ENCODE measurements around the gene SERPINI1. TPM values are rescaled to one million over a fixed set of nuclear protein-coding genes. Genes with fewer than 3 reads are reported as not detected.

Gene SERPINI1
- total RNA-seq, 1 experiment from 2014 or later = 6.4 TPM

DNA sequence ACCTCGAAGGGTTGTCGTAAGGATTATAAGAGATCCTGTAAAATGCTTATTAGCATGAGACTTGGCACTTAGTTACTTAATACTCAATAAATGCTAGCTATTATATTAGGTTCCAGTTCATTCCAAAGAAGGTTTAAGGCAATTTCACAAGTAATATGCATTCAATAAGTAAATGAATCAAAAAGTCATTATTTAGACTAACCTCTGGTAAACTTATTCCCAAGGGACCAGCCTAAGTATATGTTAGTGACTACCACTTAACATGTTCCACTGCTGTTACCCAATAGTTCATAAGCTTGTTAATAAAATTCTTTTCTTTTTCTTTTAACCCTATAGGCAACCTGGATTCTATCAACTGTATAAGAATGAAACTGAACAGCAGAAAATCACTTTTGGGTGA is 5.9 kb upstream of the SERPINI1 start:
- Mint-ChIP-seq H3K27me3 (ENCODE audit: low read depth) (no peaks in the 10 kb centered on the region), H3K27ac (no peak overlapping the region; the same call in 1 of the 2 replicates), H3K9me3 (no peaks in the 10 kb centered on the region), H3K36me3 (no peaks in the 10 kb centered on the region), H3K4me3 (no peak overlapping the region), H3K4me1 (peaks cover 71% of the 10 kb centered on the region)
- no peak for TF ChIP-seq ZNF396 (CRISPR knock-in tag; IDR thresholded peaks at IDR 0.05; ENCODE audit: borderline replicate concordance)
- no peak for TF ChIP-seq RORB (CRISPR knock-in tag; IDR thresholded peaks at IDR 0.05)
- TF ChIP-seq SMAD3 (CRISPR knock-in tag; IDR thresholded peaks at IDR 0.05; ENCODE audit: borderline replicate concordance) = no peak
- TF ChIP-seq SP1 (CRISPR knock-in tag; conservative IDR thresholded peaks at IDR 0.05) = no peak
- DNase-seq (ENCODE audit: low spot score) (no peak), ATAC-seq (no peak)
- ChIA-PET POLR2A (no interaction called here), CTCF (no interaction called here)

DNA sequence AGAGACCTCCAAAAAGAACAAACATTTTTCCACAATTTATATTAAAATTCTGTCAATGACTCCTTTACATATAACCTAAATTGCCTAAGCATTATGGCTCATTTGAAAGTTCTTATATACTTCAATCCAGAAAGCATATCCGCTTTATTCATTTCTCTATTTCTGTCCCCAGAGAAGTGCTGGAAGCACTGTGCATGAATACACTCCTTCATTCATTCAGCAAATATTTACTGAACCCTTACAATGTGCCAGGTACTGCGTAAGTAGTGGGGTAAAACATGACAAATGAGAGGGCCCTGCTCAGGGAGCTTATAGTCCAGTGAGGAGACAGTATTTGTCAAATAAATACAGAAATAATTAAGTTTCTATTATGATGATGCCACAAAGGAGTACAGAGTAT is 4.1 kb upstream of the SERPINI1 start:
- Mint-ChIP-seq H3K4me3 (peak overlapping the region; percentile 27; the same call in 1 of the 2 replicates), H3K4me1 (peaks cover 63% of the 10 kb centered on the region), H3K27ac (no peak overlapping the region), H3K27me3 (ENCODE audit: low read depth) (no peaks in the 10 kb centered on the region), H3K9me3 (no peaks in the 10 kb centered on the region), H3K36me3 (no peaks in the 10 kb centered on the region)
- POLR2A ChIA-PET = no interaction called here
- DNase-seq (ENCODE audit: low spot score) (no peak), ATAC-seq (no peak)
- CTCF ChIA-PET = no interaction called here
- no peak for TF ChIP-seq ZNF423 (CRISPR knock-in tag; IDR thresholded peaks at IDR 0.05)
- TF ChIP-seq ATF1 (CRISPR knock-in tag; IDR thresholded peaks at IDR 0.05) = no peak
- no peak for TF ChIP-seq ZNF219 (CRISPR knock-in tag; IDR thresholded peaks at IDR 0.05; ENCODE audit: borderline replicate concordance)
- TF ChIP-seq, protein P1, sequence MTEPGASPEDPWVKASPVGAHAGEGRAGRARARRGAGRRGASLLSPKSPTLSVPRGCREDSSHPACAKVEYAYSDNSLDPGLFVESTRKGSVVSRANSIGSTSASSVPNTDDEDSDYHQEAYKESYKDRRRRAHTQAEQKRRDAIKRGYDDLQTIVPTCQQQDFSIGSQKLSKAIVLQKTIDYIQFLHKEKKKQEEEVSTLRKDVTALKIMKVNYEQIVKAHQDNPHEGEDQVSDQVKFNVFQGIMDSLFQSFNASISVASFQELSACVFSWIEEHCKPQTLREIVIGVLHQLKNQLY (CRISPR knock-in tag; IDR thresholded peaks at IDR 0.05) = no peak
- TF ChIP-seq, protein P2, sequence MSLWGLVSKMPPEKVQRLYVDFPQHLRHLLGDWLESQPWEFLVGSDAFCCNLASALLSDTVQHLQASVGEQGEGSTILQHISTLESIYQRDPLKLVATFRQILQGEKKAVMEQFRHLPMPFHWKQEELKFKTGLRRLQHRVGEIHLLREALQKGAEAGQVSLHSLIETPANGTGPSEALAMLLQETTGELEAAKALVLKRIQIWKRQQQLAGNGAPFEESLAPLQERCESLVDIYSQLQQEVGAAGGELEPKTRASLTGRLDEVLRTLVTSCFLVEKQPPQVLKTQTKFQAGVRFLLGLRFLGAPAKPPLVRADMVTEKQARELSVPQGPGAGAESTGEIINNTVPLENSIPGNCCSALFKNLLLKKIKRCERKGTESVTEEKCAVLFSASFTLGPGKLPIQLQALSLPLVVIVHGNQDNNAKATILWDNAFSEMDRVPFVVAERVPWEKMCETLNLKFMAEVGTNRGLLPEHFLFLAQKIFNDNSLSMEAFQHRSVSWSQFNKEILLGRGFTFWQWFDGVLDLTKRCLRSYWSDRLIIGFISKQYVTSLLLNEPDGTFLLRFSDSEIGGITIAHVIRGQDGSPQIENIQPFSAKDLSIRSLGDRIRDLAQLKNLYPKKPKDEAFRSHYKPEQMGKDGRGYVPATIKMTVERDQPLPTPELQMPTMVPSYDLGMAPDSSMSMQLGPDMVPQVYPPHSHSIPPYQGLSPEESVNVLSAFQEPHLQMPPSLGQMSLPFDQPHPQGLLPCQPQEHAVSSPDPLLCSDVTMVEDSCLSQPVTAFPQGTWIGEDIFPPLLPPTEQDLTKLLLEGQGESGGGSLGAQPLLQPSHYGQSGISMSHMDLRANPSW (CRISPR knock-in tag; conservative IDR thresholded peaks at IDR 0.05; ENCODE audit: low read depth) = no peak
- TF ChIP-seq, protein P3, sequence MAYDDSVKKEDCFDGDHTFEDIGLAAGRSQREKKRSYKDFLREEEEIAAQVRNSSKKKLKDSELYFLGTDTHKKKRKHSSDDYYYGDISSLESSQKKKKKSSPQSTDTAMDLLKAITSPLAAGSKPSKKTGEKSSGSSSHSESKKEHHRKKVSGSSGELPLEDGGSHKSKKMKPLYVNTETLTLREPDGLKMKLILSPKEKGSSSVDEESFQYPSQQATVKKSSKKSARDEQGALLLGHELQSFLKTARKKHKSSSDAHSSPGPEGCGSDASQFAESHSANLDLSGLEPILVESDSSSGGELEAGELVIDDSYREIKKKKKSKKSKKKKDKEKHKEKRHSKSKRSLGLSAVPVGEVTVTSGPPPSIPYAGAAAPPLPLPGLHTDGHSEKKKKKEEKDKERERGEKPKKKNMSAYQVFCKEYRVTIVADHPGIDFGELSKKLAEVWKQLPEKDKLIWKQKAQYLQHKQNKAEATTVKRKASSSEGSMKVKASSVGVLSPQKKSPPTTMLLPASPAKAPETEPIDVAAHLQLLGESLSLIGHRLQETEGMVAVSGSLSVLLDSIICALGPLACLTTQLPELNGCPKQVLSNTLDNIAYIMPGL (CRISPR knock-in tag; IDR thresholded peaks at IDR 0.05) = no peak
- TF ChIP-seq, protein P4, sequence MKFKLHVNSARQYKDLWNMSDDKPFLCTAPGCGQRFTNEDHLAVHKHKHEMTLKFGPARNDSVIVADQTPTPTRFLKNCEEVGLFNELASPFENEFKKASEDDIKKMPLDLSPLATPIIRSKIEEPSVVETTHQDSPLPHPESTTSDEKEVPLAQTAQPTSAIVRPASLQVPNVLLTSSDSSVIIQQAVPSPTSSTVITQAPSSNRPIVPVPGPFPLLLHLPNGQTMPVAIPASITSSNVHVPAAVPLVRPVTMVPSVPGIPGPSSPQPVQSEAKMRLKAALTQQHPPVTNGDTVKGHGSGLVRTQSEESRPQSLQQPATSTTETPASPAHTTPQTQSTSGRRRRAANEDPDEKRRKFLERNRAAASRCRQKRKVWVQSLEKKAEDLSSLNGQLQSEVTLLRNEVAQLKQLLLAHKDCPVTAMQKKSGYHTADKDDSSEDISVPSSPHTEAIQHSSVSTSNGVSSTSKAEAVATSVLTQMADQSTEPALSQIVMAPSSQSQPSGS (CRISPR knock-in tag; IDR thresholded peaks at IDR 0.05; ENCODE audit: borderline replicate concordance, low read depth) = no peak
- no peak for TF ChIP-seq ZNF416 (CRISPR knock-in tag; IDR thresholded peaks at IDR 0.05)
- TF ChIP-seq NR2C2 (CRISPR knock-in tag; IDR thresholded peaks at IDR 0.05) = no peak
- TF ChIP-seq, protein P5, sequence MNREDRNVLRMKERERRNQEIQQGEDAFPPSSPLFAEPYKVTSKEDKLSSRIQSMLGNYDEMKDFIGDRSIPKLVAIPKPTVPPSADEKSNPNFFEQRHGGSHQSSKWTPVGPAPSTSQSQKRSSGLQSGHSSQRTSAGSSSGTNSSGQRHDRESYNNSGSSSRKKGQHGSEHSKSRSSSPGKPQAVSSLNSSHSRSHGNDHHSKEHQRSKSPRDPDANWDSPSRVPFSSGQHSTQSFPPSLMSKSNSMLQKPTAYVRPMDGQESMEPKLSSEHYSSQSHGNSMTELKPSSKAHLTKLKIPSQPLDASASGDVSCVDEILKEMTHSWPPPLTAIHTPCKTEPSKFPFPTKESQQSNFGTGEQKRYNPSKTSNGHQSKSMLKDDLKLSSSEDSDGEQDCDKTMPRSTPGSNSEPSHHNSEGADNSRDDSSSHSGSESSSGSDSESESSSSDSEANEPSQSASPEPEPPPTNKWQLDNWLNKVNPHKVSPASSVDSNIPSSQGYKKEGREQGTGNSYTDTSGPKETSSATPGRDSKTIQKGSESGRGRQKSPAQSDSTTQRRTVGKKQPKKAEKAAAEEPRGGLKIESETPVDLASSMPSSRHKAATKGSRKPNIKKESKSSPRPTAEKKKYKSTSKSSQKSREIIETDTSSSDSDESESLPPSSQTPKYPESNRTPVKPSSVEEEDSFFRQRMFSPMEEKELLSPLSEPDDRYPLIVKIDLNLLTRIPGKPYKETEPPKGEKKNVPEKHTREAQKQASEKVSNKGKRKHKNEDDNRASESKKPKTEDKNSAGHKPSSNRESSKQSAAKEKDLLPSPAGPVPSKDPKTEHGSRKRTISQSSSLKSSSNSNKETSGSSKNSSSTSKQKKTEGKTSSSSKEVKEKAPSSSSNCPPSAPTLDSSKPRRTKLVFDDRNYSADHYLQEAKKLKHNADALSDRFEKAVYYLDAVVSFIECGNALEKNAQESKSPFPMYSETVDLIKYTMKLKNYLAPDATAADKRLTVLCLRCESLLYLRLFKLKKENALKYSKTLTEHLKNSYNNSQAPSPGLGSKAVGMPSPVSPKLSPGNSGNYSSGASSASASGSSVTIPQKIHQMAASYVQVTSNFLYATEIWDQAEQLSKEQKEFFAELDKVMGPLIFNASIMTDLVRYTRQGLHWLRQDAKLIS (CRISPR knock-in tag; IDR thresholded peaks at IDR 0.05; ENCODE audit: borderline replicate concordance) = no peak
- no peak for TF ChIP-seq ZNF121 (CRISPR knock-in tag; IDR thresholded peaks at IDR 0.05)
- TF ChIP-seq, protein P6, sequence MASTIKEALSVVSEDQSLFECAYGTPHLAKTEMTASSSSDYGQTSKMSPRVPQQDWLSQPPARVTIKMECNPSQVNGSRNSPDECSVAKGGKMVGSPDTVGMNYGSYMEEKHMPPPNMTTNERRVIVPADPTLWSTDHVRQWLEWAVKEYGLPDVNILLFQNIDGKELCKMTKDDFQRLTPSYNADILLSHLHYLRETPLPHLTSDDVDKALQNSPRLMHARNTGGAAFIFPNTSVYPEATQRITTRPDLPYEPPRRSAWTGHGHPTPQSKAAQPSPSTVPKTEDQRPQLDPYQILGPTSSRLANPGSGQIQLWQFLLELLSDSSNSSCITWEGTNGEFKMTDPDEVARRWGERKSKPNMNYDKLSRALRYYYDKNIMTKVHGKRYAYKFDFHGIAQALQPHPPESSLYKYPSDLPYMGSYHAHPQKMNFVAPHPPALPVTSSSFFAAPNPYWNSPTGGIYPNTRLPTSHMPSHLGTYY (CRISPR knock-in tag; IDR thresholded peaks at IDR 0.05) = no peak
- TF ChIP-seq, protein P7, sequence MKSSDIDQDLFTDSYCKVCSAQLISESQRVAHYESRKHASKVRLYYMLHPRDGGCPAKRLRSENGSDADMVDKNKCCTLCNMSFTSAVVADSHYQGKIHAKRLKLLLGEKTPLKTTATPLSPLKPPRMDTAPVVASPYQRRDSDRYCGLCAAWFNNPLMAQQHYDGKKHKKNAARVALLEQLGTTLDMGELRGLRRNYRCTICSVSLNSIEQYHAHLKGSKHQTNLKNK (CRISPR knock-in tag; IDR thresholded peaks at IDR 0.05) = no peak
- TF ChIP-seq ETV6 (CRISPR knock-in tag; IDR thresholded peaks at IDR 0.05) = no peak
- TF ChIP-seq, protein P8, sequence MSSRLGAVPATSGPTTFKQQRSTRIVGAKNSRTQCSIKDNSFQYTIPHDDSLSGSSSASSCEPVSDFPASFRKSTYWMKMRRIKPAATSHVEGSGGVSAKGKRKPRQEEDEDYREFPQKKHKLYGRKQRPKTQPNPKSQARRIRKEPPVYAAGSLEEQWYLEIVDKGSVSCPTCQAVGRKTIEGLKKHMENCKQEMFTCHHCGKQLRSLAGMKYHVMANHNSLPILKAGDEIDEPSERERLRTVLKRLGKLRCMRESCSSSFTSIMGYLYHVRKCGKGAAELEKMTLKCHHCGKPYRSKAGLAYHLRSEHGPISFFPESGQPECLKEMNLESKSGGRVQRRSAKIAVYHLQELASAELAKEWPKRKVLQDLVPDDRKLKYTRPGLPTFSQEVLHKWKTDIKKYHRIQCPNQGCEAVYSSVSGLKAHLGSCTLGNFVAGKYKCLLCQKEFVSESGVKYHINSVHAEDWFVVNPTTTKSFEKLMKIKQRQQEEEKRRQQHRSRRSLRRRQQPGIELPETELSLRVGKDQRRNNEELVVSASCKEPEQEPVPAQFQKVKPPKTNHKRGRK (CRISPR knock-in tag; IDR thresholded peaks at IDR 0.05; ENCODE audit: borderline replicate concordance) = no peak
- no peak for TF ChIP-seq KAT7 (CRISPR knock-in tag; IDR thresholded peaks at IDR 0.05; ENCODE audit: borderline replicate concordance)
